GM19043 (cell line): ENCODE data around the gene PRDM12.

Experiments
- ATAC-seq: cut with Tn5 transposase; IDR thresholded peaks from one replicate; pipeline ENCODE4 v1.9.1; 2021; ENCODE audit warnings: low read depth; ENCODE audit not compliant: unreplicated experiment

The PRDM12 gene

GRCh38 chr9:130714586-130715110, 50.3 kb downstream of the PRDM12 start:
- no peak for ATAC-seq

GRCh38 chr9:130715270-130715669, 50.9 kb downstream of the PRDM12 start:
- ATAC-seq: no peak

DNA sequence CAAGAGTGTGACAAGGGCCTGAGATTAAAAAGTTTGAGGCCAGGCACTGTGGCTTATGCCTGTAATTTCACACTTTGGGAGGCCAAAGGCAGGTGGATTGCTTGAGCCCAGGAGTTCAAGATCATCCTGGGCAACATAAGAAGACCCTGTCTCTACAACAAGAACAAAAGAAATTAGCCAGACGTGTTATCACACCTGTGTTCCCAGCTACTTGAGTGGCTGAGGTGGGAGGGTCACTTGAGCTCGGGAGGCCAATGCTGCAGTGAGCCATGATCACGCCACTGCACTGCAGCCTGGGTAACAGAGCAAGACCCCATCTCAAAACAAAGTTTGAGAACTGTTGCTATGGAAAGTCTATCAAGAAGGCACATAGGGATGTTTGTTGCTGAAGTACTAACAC, 54.2 kb downstream of the PRDM12 start:
- ATAC-seq: no peak

DNA sequence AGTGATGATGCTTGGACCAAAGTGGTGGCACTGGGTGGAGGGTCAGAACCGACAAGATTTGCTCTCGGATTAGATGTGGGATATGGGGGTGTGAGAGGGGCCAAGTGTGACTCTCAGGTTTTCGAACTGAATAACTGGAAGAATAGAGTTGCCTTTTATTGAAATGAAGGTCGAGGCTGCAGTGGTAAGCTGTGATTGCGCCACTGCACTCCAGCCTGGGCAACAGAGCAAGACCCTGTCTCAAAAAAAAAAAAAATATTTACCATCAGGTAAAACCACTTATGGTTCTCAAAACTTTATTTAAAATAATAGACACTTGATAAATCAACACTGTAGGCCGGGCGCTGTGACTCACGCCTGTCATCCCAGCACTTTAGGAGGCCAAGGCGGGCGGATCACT, 56.4 kb downstream of the PRDM12 start:
- ATAC-seq: no peak

DNA sequence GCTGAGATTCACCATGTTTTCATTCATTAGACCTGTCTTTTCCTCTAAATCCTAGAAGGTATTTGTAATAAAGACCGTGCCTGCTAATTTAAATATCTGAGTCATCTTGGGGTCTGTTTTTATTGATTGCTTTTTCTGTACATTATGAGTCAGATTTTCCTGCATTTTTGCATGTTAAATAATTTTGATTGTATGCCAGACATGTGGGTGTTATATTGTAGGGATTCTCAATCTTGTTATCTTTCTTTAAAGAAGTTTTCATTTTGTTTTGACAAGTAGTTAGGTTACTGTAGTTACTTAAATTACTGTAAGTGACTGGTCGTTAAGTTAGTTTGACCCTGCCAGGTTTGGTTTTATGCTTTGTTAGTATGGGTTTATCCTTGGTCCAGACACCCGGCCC, 64.3 kb downstream of the PRDM12 start:
- no peak for ATAC-seq

- no peak for ATAC-seq
These were observed 64.8 kb downstream of the PRDM12 start for GRCh38 chr9:130729145-130729544.

GRCh38 chr9:130731355-130731754, 67.0 kb downstream of the PRDM12 start:
- no peak for ATAC-seq

DNA sequence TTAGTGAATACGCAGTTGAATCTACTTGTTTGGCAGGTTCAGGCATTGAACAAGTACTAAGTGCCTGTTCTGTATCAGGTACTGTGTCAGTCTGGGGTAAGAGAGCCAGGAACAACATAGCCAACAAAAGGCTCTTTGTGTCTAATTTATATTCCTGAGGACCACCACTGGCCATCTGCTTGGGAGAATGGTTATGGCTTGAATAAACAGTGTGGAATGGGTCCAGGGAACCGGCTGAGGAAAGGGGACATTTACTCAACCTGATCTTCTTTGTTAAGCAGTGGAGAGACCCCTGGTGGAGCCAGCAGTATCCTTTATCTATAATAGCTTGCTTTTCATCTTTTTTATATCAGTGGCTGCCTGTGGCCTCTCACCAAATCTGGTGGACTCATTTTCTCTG, 67.7 kb downstream of the PRDM12 start:
- no peak for ATAC-seq
